GM12878 (cell line): ENCODE data around the gene FNIP1. TPM values are rescaled to one million over a fixed set of nuclear protein-coding genes. Genes with fewer than 3 reads are reported as not detected.
A peak's percentile ranks its signal among the peaks of the same experiment; 100 is the strongest.

ENCODE experiments used
- ATAC-seq: fragments of 200-7000 bp; cut with Tn5 transposase; 3 replicates; pipeline ENCODE4 v1.9.1; 2020; ENCODE audit warnings: mild to moderate bottlenecking, moderate library complexity
- BruUV-seq: library from RNA; stranded (reverse); fragments of 400-500 nt; replicated peaks from 2 replicates; lab custom pipeline; 2021; lab: Mats Ljungman, UMichigan
- CTCF ChIA-PET: fragments of 300-600 bp; sonication (Branson Sonifier 250); formaldehyde crosslinking; extraction: SDS; loops from one replicate; lab custom pipeline; 2021; ENCODE audit warnings: inconsistent platforms; lab: Yijun Ruan, JAX
- POLR2A ChIA-PET: fragments of 350-600 bp; formaldehyde crosslinking; extraction: SDS; loops from one replicate; lab custom pipeline; 2021; ENCODE audit warnings: inconsistent platforms; lab: Charles Lee
- RAD21 ChIA-PET: fragments of 300-600 bp; sonication (Branson Sonifier 250); formaldehyde crosslinking; loops from one replicate; lab custom pipeline; 2023; ENCODE audit warnings: antibody characterized with exemption; ENCODE audit not compliant: unreplicated experiment; lab: Charles Lee
- SMC1A ChIA-PET: fragments of 300-600 bp; sonication (Branson Sonifier 250); formaldehyde crosslinking; loops from one replicate; lab custom pipeline; 2023; ENCODE audit not compliant: unreplicated experiment, uncharacterized antibody; lab: Charles Lee
- DNase-seq: peaks from one replicate; pipeline ENCODE4 v3.0.0-alpha.2; 2011; ENCODE audit warnings: low read depth, low spot score
- FAIRE-seq: peaks from 3 replicates; lab custom pipeline; 2011; peaks lifted over from hg19 to GRCh38; lab: Jason Lieb, UNC
- H2AFZ ChIP-seq: 2 replicates; pipeline ENCODE4 v1.6.0; 2011; ENCODE audit warnings: low read depth, low read length, control low read depth; ENCODE audit not compliant: control insufficient read depth
- H3K27ac ChIP-seq: 2 replicates; pipeline ENCODE4 v1.5.1; 2011; ENCODE audit warnings: control low read depth; ENCODE audit not compliant: control insufficient read depth, insufficient read depth
- H3K27me3 ChIP-seq, 2 experiments: replicated peaks in 1 of 2; 2 replicates each; pipeline versions ENCODE4 v1.6.0 to v1.6.1; 2011; ENCODE audit warnings: low read length in 1 of 2; ENCODE audit not compliant: control insufficient read depth in 2 of 2, insufficient read depth in 2 of 2
- H3K36me3 ChIP-seq, 2 experiments: 2 replicates each; pipeline ENCODE4 v1.5.1; 2011; ENCODE audit warnings: low read length in 1 of 2; ENCODE audit not compliant: control insufficient read depth in 2 of 2, insufficient read depth in 2 of 2
- H3K4me1 ChIP-seq: 2 replicates; pipeline ENCODE4 v1.6.1; 2011; ENCODE audit warnings: mild to moderate bottlenecking, low read length, moderate library complexity, mixed read lengths; ENCODE audit not compliant: control insufficient read depth, insufficient read depth
- H3K4me2 ChIP-seq: 2 replicates; pipeline ENCODE4 v1.6.0; 2011; ENCODE audit warnings: control low read depth; ENCODE audit not compliant: control insufficient read depth, insufficient read depth
- H3K4me3 ChIP-seq: fragments of 200-600 bp; sonication (generic); 2 replicates; pipeline ENCODE4 v1.5.1; 2016
- H3K79me2 ChIP-seq: 2 replicates; pipeline ENCODE4 v1.6.0; 2011; ENCODE audit warnings: low read length; ENCODE audit not compliant: control insufficient read depth, insufficient read depth
- H3K9ac ChIP-seq: 2 replicates; pipeline ENCODE4 v1.8.0; 2011; ENCODE audit warnings: low read length, control low read depth, mixed read lengths; ENCODE audit not compliant: control insufficient read depth, insufficient read depth
- H3K9me3 ChIP-seq: replicated peaks from 3 replicates; pipeline ENCODE4 v1.5.1; 2011; ENCODE audit warnings: mild to moderate bottlenecking, low read length; ENCODE audit not compliant: control insufficient read depth, insufficient read depth
- H4K20me1 ChIP-seq: 2 replicates; pipeline ENCODE4 v1.6.0; 2011; ENCODE audit not compliant: control insufficient read depth, insufficient read depth
- CBFB ChIP-seq: IDR thresholded peaks from 2 replicates; pipeline ENCODE4 v1.6.1; 2016; ENCODE audit warnings: antibody characterized with exemption, low read depth
- PML ChIP-seq: IDR thresholded peaks from 2 replicates; pipeline ENCODE4 v1.6.1; 2012; ENCODE audit warnings: low read length, inconsistent platforms
- RUNX3 ChIP-seq: IDR thresholded peaks from 2 replicates; pipeline ENCODE4 v1.6.1; 2012; ENCODE audit warnings: low read length, inconsistent platforms
- SMAD5 ChIP-seq: IDR thresholded peaks from 2 replicates; pipeline ENCODE4 v1.6.1; 2016; ENCODE audit warnings: antibody characterized with exemption, low read depth
- TARDBP ChIP-seq: IDR thresholded peaks from 2 replicates; pipeline ENCODE4 v1.6.1; 2016; ENCODE audit warnings: borderline replicate concordance
- ZBTB40 ChIP-seq: fragments of 450-650 bp; IDR thresholded peaks from 2 replicates; pipeline ENCODE4 v1.6.1; 2016; ENCODE audit warnings: mild to moderate bottlenecking, moderate library complexity, borderline replicate concordance
- WGBS: methylation state at CpG from one replicate; pipeline ENCODE4 v1.1.6; 2016; ENCODE audit warnings: low lambda C conversion rate; ENCODE audit not compliant: insufficient replicate concordance, insufficient coverage; ENCODE audit errors: missing lambda C conversion rate; 5-methylcytosine and 5-hydroxymethylcytosine counted together
- in situ Hi-C: fragments of 300-500 bp; cut with MboI; formaldehyde crosslinking; loops from 9 replicates; pipeline ENCODE4 v1.14.3; 2018; ENCODE audit warnings: mixed read lengths
- intact Hi-C: fragments of 100-400 bp; cut with micrococcal nuclease; formaldehyde crosslinking; loops from one replicate; pipeline ENCODE4 v1.14.2; 2022; ENCODE audit not compliant: unreplicated experiment
- polyA plus RNA-seq, 11 experiments: library from polyadenylated mRNA; depleted of rRNA in 4 of 11; unstranded in 6 of 11; stranded (reverse) in 5 of 11; fragments of >200 nt; fragmentation: Nextera tagmentation in 4 of 11; fragmentation: Illumina TruSeq in 1 of 11; extraction: Ambion mirVana in 4 of 11; extraction: Trizol in 1 of 11; gene quantifications; 1 replicate in 1 of 11; 2 replicates in 10 of 11; pipeline versions ENCODE4 v1.2.1 to v1.2.3, GENCODE V29; 2011 to 2016; ENCODE audit warnings: inconsistent platforms in 2 of 11, missing spikeins in 2 of 11, low read depth in 1 of 11
- total RNA-seq, 4 experiments: library from RNA; depleted of rRNA in 3 of 4; stranded (reverse); fragments of >200 nt in 3 of 4; fragmentation: Illumina TruSeq in 1 of 4; extraction: Trizol in 1 of 4; gene quantifications; 2 replicates each; pipeline versions ENCODE4 v1.2.1 to v1.2.3, GENCODE V29; 2013 to 2021

The FNIP1 gene
- total and polyA plus RNA-seq, 10 of the 15 experiments (the other 5 are each of a cell fraction or from before 2014, with no cell fraction given), result 4.3 to 18.0 (median 14.0) TPM

- 65% methylated on average over 2 of the region's 2 CpGs for WGBS
- no peak for FAIRE-seq
- Histone ChIP-seq H3K27me3 (no peaks in the 10 kb centered on the region), H3K27ac (no peak overlapping the region), H3K9me3 (peaks cover 5% of the 10 kb centered on the region), H2AFZ (no peak overlapping the region), H3K4me2 (no peak overlapping the region), H3K36me3 (peaks cover 0 to 6% of the 10 kb centered on the region in 2 experiments; a peak in 2 of 4 replicates), H3K9ac (no peak overlapping the region), H3K4me1 (no peaks in the 10 kb centered on the region), H3K4me3 (no peak overlapping the region), H3K79me2 (peaks cover 81% of the 10 kb centered on the region), H4K20me1 (no peaks in the 10 kb centered on the region)
- ChIA-PET CTCF (interaction anchor here (0.6 to 1.9 kb wide), 4 partner anchors 12 to 152 kb away, joined by 4 read pairs; no protein-coding TSS in a partner anchor), POLR2A (no interaction called here), RAD21 (no interaction called here), SMC1A (interaction anchor here (0.5 to 2.7 kb wide), 3 partner anchors 11 to 32 kb away, joined by 3 to 9 read pairs (median 3); no protein-coding TSS in a partner anchor)
- no TSS peak for BruUV-seq
- in situ Hi-C loops (no loop called here), intact Hi-C loops (no loop called here)
- no peak for TF ChIP-seq TARDBP
- no peak for DNase-seq
- ATAC-seq, result no peak
These were observed 180.9 kb downstream of the FNIP1 start for GRCh38 chr5:131615957-131616356.

- Histone ChIP-seq H2AFZ (no peak overlapping the region), H3K36me3 (peaks cover 0 to 5% of the 10 kb centered on the region in 2 experiments; a peak in 3 of 4 replicates)
These were observed 183.4 kb downstream of the FNIP1 start for GRCh38 chr5:131613423-131613822.

More at GRCh38 chr5:131613423-131613822, 183.4 kb downstream of the FNIP1 start:
- ChIA-PET POLR2A (interaction anchor here (1.4 kb wide), 1 partner anchor 20 kb away, joined by 4 read pairs; no protein-coding TSS in a partner anchor), RAD21 (interaction anchor here (0.6 to 1.1 kb wide), 2 partner anchors 24 to 90 kb away, joined by 3 read pairs; no protein-coding TSS in a partner anchor), SMC1A (interaction anchor here (0.7 to 1.6 kb wide), 8 partner anchors 9 to 190 kb away, joined by 3 to 5 read pairs (median 4); no protein-coding TSS in a partner anchor), CTCF (interaction anchor here (0.7 to 1.8 kb wide), 4 partner anchors 14 to 394 kb away, joined by 3 to 8 read pairs (median 3); no protein-coding TSS in a partner anchor)
- in situ Hi-C loops (no loop called here), intact Hi-C loops (no loop called here)
- BruUV-seq, result no TSS peak
- no peak overlapping the region for H3K9ac ChIP-seq
- H4K20me1 ChIP-seq, result no peaks in the 10 kb centered on the region
- FAIRE-seq (no peak), ATAC-seq (no peak), DNase-seq (no peak)
- peaks cover 5% of the 10 kb centered on the region; the same call in 2 of the 3 replicates for H3K9me3 ChIP-seq
- peaks cover 4% of the 10 kb centered on the region for H3K4me1 ChIP-seq
- no peak overlapping the region for H3K4me3 ChIP-seq
- TF ChIP-seq SMAD5, result no peak
- no peak for TF ChIP-seq RUNX3
- TF ChIP-seq CBFB, result no peak
- no peak for TF ChIP-seq PML
- peak; percentile 58 for TF ChIP-seq ZBTB40
- no peak overlapping the region for H3K27ac ChIP-seq
- H3K4me2 ChIP-seq, result no peak overlapping the region
- H3K79me2 ChIP-seq, result peaks cover 84% of the 10 kb centered on the region
- H3K27me3 ChIP-seq, result no peaks in the 10 kb centered on the region
